ENCODE data around the gene MAL.

Gene MAL

DNA sequence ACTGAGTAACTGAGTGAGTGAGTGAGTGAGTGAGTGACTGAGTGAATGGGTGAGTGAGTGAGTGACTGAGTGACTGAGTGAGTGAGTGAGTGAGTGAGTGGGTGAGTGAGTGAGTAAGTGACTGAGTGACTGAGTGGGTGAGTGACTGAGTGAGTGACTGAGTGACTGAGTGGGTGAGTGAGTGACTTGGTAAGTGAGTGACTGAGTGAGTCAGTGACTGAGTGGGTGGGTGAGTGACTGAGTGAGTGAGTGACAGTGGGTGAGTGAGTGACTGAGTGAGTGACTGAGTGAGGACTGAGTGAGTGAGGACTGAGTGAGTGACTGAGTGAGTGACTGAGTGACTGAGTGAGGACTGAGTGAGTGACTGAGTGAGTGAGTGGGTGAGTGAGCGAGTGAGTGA is 13.9 kb downstream of the MAL start:
- H3K27ac ChIP-seq (ENCODE audit: low read depth in 2 of 2, low read length in 2 of 2): no peak overlapping the region
- no peaks in the 10 kb centered on the region for H3K9me3 ChIP-seq (ENCODE audit: control insufficient read depth in 2 of 2, low read length in 2 of 2)
- peaks cover 2 to 11% of the 10 kb centered on the region in 2 donors for H3K27me3 ChIP-seq (ENCODE audit: control insufficient read depth in 2 of 2, insufficient read depth in 2 of 2, low read length in 2 of 2)
- no peaks in the 10 kb centered on the region for H3K36me3 ChIP-seq (ENCODE audit: control insufficient read depth in 2 of 2, insufficient read depth in 2 of 2, low read length in 2 of 2)
- no peak overlapping the region for H3K4me3 ChIP-seq (ENCODE audit: low read length in 2 of 2)
- H3K9ac ChIP-seq (ENCODE audit: low read depth in 1 of 2, low read length in 2 of 2): no peak overlapping the region
- no peaks in the 10 kb centered on the region for H3K4me1 ChIP-seq (ENCODE audit: control insufficient read depth in 2 of 2, insufficient read depth in 2 of 2, low read length in 2 of 2)

DNA sequence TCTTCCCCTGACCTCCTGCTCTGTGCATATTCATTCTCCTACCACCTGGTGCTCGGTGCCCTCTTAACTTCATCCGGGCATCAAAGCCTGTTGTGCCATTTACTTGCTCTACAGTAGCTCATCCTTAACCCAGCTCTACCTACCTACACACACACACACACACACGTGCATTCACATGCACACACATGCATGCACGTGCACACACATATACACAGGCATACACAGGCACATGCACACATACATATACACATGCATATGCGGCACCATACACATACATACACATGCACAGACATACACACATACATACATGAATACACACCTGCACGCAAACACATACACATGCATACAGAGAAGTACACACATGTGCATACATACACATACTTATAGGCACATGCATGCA is 14.5 kb downstream of the MAL start:
- Histone ChIP-seq H3K9ac (ENCODE audit: low read depth in 1 of 2, low read length in 2 of 2) (no peak overlapping the region), H3K36me3 (ENCODE audit: control insufficient read depth in 2 of 2, insufficient read depth in 2 of 2, low read length in 2 of 2) (no peaks in the 10 kb centered on the region), H3K9me3 (ENCODE audit: control insufficient read depth in 2 of 2, low read length in 2 of 2) (no peaks in the 10 kb centered on the region), H3K4me3 (ENCODE audit: low read length in 2 of 2) (no peak overlapping the region), H3K27me3 (ENCODE audit: control insufficient read depth in 2 of 2, insufficient read depth in 2 of 2, low read length in 2 of 2) (peaks cover 2 to 13% of the 10 kb centered on the region in 2 donors), H3K4me1 (ENCODE audit: control insufficient read depth in 2 of 2, insufficient read depth in 2 of 2, low read length in 2 of 2) (no peaks in the 10 kb centered on the region), H3K27ac (ENCODE audit: low read depth in 2 of 2, low read length in 2 of 2) (no peak overlapping the region)

DNA sequence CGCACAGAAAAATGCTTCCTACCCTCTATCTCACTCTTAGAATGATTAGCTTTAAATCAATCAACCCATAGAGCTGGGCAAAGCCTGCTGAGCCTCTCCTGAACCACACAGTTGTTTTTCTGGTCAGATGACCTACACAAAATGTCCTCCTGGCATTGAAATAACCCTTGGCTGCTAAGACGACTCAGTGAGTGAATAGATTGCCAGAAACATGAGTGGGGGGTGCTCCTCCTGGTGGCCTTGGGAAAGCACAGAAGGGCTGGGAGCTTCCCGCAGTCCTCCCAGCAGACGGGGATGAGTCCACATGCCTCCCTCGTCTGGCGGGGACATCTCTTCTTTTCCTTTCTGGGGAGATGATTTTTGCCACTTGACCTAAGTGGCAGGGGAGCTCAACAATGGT is 14.9 kb downstream of the MAL start:
- Histone ChIP-seq H3K4me1 (ENCODE audit: control insufficient read depth in 2 of 2, insufficient read depth in 2 of 2, low read length in 2 of 2) (no peaks in the 10 kb centered on the region), H3K4me3 (ENCODE audit: low read length in 2 of 2) (no peak overlapping the region), H3K36me3 (ENCODE audit: control insufficient read depth in 2 of 2, insufficient read depth in 2 of 2, low read length in 2 of 2) (no peaks in the 10 kb centered on the region), H3K27me3 (ENCODE audit: control insufficient read depth in 2 of 2, insufficient read depth in 2 of 2, low read length in 2 of 2) (peaks cover 2 to 13% of the 10 kb centered on the region in 2 donors), H3K9ac (ENCODE audit: low read depth in 1 of 2, low read length in 2 of 2) (no peak overlapping the region), H3K27ac (ENCODE audit: low read depth in 2 of 2, low read length in 2 of 2) (no peak overlapping the region), H3K9me3 (ENCODE audit: control insufficient read depth in 2 of 2, low read length in 2 of 2) (no peaks in the 10 kb centered on the region)

DNA sequence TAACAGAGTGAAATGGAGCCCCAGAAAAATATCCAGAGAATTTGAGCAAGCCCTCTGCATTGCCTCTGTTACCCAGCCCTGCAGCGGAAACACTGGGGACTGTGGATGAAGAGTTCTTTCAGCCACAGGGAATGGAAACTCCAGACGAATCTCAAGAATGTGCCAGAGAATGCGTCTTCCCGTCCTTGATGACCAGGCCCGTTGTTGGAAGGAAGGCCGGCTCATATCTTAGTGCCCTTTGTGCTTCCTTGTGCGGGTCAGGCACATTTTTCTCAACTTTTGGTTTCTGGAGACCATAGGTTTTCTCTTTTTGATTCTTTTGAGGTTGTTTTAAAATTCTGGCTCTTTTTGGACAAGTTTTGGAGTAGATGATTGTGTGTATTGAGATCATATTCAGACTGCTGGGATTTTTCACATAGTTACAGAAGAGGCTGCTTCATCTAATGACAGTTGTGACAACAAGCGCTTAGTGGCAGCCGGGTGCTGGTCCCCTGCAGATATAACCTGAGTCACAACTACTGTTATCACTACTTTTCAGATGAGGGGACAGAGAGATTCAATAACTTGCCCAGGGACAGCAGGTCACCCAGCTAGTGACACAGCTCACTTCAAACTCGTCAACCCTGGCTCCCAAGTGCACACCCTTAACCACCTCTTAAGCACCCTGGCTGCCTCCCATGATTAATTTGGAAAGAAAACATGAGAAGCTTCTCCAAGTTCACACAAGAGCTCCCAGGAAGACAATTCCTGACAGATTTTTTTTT is 15.7 kb downstream of the MAL start:
- no peak overlapping the region for H3K27ac ChIP-seq (ENCODE audit: low read depth in 2 of 2, low read length in 2 of 2)
- H3K9ac ChIP-seq (ENCODE audit: low read depth in 1 of 2, low read length in 2 of 2): no peak overlapping the region
- no peaks in the 10 kb centered on the region for H3K9me3 ChIP-seq (ENCODE audit: control insufficient read depth in 2 of 2, low read length in 2 of 2)
- H3K36me3 ChIP-seq (ENCODE audit: control insufficient read depth in 2 of 2, insufficient read depth in 2 of 2, low read length in 2 of 2): no peaks in the 10 kb centered on the region
- H3K4me3 ChIP-seq (ENCODE audit: low read length in 2 of 2): no peak overlapping the region
- H3K4me1 ChIP-seq (ENCODE audit: control insufficient read depth in 2 of 2, insufficient read depth in 2 of 2, low read length in 2 of 2): no peaks in the 10 kb centered on the region
- peaks cover 2 to 13% of the 10 kb centered on the region in 2 donors for H3K27me3 ChIP-seq (ENCODE audit: control insufficient read depth in 2 of 2, insufficient read depth in 2 of 2, low read length in 2 of 2)

DNA sequence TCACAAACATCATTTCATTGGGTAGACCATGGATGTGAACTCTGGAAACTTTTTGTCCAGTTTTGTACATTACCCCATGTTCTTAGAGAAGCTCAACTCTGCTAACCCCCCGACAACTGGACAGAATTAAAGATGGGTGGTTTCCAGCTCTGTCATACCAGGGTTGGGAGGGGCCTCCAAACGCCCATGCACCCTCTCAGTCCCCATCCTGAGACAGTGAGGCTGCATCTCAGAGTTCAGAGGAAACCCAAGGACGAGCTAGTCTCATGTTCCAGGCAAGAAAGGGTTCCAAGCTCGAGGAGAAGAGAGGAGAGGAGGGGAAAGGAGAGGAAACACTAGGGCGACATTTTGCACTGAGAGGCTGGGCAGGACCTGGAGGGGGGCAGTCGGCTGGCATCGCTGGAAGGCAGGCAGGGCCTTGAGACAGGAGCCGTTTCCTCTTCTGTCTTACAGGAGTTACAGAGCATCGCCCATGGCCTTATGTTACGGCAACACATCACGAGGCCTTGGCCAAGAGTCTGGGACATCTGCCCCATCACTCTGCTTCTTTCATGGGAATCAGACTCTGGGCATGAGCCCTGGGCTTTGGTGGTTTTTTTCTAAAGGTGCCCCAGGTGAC is 16.4 kb downstream of the MAL start:
- no peaks in the 10 kb centered on the region for H3K36me3 ChIP-seq (ENCODE audit: control insufficient read depth in 2 of 2, insufficient read depth in 2 of 2, low read length in 2 of 2)
- H3K4me3 ChIP-seq (ENCODE audit: low read length in 2 of 2): no peak overlapping the region
- H3K4me1 ChIP-seq (ENCODE audit: control insufficient read depth in 2 of 2, insufficient read depth in 2 of 2, low read length in 2 of 2): no peaks in the 10 kb centered on the region
- no peak overlapping the region for H3K27ac ChIP-seq (ENCODE audit: low read depth in 2 of 2, low read length in 2 of 2)
- H3K27me3 ChIP-seq (ENCODE audit: control insufficient read depth in 2 of 2, insufficient read depth in 2 of 2, low read length in 2 of 2): peaks cover 2 to 13% of the 10 kb centered on the region in 2 donors
- H3K9ac ChIP-seq (ENCODE audit: low read depth in 1 of 2, low read length in 2 of 2): no peak overlapping the region
- no peaks in the 10 kb centered on the region for H3K9me3 ChIP-seq (ENCODE audit: control insufficient read depth in 2 of 2, low read length in 2 of 2)

GRCh38 chr2:95042472-95043271 is 17.2 kb downstream of the MAL start:
- Histone ChIP-seq H3K27me3 (ENCODE audit: control insufficient read depth in 2 of 2, insufficient read depth in 2 of 2, low read length in 2 of 2) (peaks cover 2 to 13% of the 10 kb centered on the region in 2 donors), H3K27ac (ENCODE audit: low read depth in 2 of 2, low read length in 2 of 2) (no peak overlapping the region), H3K4me3 (ENCODE audit: low read length in 2 of 2) (no peak overlapping the region), H3K9ac (ENCODE audit: low read depth in 1 of 2, low read length in 2 of 2) (no peak overlapping the region), H3K4me1 (ENCODE audit: control insufficient read depth in 2 of 2, insufficient read depth in 2 of 2, low read length in 2 of 2) (no peaks in the 10 kb centered on the region), H3K36me3 (ENCODE audit: control insufficient read depth in 2 of 2, insufficient read depth in 2 of 2, low read length in 2 of 2) (no peaks in the 10 kb centered on the region), H3K9me3 (ENCODE audit: control insufficient read depth in 2 of 2, low read length in 2 of 2) (no peaks in the 10 kb centered on the region)

DNA sequence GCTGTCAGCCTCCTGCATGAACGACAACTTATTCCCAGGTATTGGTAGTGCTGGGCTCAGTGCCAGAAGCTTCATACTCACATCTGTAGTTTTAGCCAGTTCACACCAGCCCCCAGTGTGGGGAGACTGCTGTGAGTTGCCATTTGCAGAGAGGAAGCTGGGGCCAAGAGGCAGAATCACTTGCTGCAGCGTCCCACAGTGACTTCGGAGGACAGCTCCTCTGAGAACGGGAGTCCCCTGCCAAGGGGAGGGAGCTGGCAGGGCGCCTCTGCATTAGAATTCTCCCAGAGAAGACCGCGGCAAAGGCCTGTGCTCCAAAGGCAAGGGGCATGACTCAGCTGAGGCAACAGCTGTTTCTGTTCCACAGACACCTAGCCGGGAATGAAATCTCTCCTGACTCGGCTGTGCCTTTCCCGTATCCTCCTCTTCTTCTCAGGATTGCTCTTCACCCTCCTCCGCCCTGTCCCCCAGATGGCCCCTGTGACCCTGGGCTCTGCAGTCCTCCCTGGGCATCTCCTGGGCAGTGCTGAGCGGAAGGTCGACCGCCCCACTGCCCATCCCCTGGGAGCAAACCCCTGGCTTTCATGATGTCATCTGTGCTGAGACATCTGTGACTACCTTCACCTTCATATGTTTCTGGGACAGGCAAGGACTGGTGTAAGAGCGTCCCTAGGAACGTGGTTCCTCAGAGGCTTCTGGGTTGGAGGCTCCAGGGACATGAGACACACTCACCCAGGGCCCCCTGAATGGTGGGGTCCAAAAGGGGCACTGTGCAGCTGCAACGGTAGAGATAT is 18.0 kb downstream of the MAL start:
- H3K4me3 ChIP-seq (ENCODE audit: low read length in 2 of 2): no peak overlapping the region
- H3K27me3 ChIP-seq (ENCODE audit: control insufficient read depth in 2 of 2, insufficient read depth in 2 of 2, low read length in 2 of 2): peaks cover 2 to 13% of the 10 kb centered on the region in 2 donors
- H3K4me1 ChIP-seq (ENCODE audit: control insufficient read depth in 2 of 2, insufficient read depth in 2 of 2, low read length in 2 of 2): no peaks in the 10 kb centered on the region
- no peak overlapping the region for H3K9ac ChIP-seq (ENCODE audit: low read depth in 1 of 2, low read length in 2 of 2)
- no peaks in the 10 kb centered on the region for H3K9me3 ChIP-seq (ENCODE audit: control insufficient read depth in 2 of 2, low read length in 2 of 2)
- no peaks in the 10 kb centered on the region for H3K36me3 ChIP-seq (ENCODE audit: control insufficient read depth in 2 of 2, insufficient read depth in 2 of 2, low read length in 2 of 2)
- peak overlapping the region in 1 of 2 donors; percentile 18 for H3K27ac ChIP-seq (ENCODE audit: low read depth in 2 of 2, low read length in 2 of 2)

DNA sequence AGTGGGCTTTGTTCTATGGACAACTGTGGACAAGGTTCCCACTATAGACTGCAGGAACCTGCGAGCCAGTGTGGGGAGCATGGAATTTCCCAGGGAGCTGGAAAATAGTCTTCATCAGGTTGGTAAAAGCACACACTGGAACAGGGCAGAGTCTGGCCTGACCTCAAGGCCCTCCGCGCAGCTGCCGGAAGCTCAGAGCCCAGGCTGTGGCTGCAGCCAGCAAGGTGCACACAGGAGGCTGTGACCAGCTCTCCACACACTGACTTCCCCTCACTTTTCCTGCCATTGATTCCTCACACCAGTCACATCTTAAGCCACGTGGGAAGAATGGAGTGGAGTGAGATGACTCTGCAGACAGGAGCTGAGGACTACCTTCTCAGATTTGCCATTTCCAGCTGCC is 19.1 kb downstream of the MAL start:
- Histone ChIP-seq H3K27ac (ENCODE audit: low read depth in 2 of 2, low read length in 2 of 2) (no peak overlapping the region), H3K9ac (ENCODE audit: low read depth in 1 of 2, low read length in 2 of 2) (no peak overlapping the region), H3K4me1 (ENCODE audit: control insufficient read depth in 2 of 2, insufficient read depth in 2 of 2, low read length in 2 of 2) (no peaks in the 10 kb centered on the region), H3K4me3 (ENCODE audit: low read length in 2 of 2) (no peak overlapping the region), H3K27me3 (ENCODE audit: control insufficient read depth in 2 of 2, insufficient read depth in 2 of 2, low read length in 2 of 2) (peaks cover 2 to 13% of the 10 kb centered on the region in 2 donors), H3K36me3 (ENCODE audit: control insufficient read depth in 2 of 2, insufficient read depth in 2 of 2, low read length in 2 of 2) (no peaks in the 10 kb centered on the region), H3K9me3 (ENCODE audit: control insufficient read depth in 2 of 2, low read length in 2 of 2) (no peaks in the 10 kb centered on the region)

GRCh38 chr2:95046371-95047112 is 21.0 kb downstream of the MAL start:
- H3K36me3 ChIP-seq (ENCODE audit: control insufficient read depth in 2 of 2, insufficient read depth in 2 of 2, low read length in 2 of 2): no peaks in the 10 kb centered on the region

More at GRCh38 chr2:95046371-95047112, 21.0 kb downstream of the MAL start:
- Histone ChIP-seq H3K4me3 (ENCODE audit: low read length in 2 of 2) (no peak overlapping the region), H3K9me3 (ENCODE audit: control insufficient read depth in 2 of 2, low read length in 2 of 2) (no peaks in the 10 kb centered on the region), H3K4me1 (ENCODE audit: control insufficient read depth in 2 of 2, insufficient read depth in 2 of 2, low read length in 2 of 2) (no peaks in the 10 kb centered on the region), H3K9ac (ENCODE audit: low read depth in 1 of 2, low read length in 2 of 2) (no peak overlapping the region), H3K27me3 (ENCODE audit: control insufficient read depth in 2 of 2, insufficient read depth in 2 of 2, low read length in 2 of 2) (peaks cover 2 to 9% of the 10 kb centered on the region in 2 donors), H3K27ac (ENCODE audit: low read depth in 2 of 2, low read length in 2 of 2) (no peak overlapping the region)
